K562 (cell line): ENCODE results near the gene CPED1. TPM values are rescaled to one million over a fixed set of nuclear protein-coding genes. Genes with fewer than 3 reads are reported as not detected.

Experiments
- CHAMP1 ChIP-seq: fragments of 450-650 bp; IDR thresholded peaks from 2 replicates; pipeline ENCODE4 v1.6.1; 2016; ENCODE audit warnings: mild to moderate bottlenecking
- FOSL1 ChIP-seq: fragments of 200-800 bp; sonication (Bioruptor generic); conservative IDR thresholded peaks from 2 replicates; pipeline ENCODE4 v1.6.1; 2016; ENCODE audit warnings: missing genetic modification characterization, missing compliant biosample characterization
- GTF3C2 ChIP-seq: IDR thresholded peaks from 3 replicates; pipeline ENCODE4 v1.6.1; 2011; ENCODE audit warnings: borderline replicate concordance, mild to moderate bottlenecking, moderate library complexity; ENCODE audit not compliant: insufficient read length; ENCODE audit errors: extremely low read depth
- HCFC1 ChIP-seq: IDR thresholded peaks from 2 replicates; pipeline ENCODE4 v1.6.1; 2012; ENCODE audit warnings: low read depth, low read length, improper control_type of control experiment
- IRF9 ChIP-seq: fragments of 450-650 bp; IDR thresholded peaks from 2 replicates; pipeline ENCODE4 v1.6.1; 2016; ENCODE audit warnings: missing biosample characterization, missing genetic modification characterization
- TSHZ1 ChIP-seq: fragments of 250-450 bp; sonication (Bioruptor Pico); IDR thresholded peaks from 2 replicates; pipeline ENCODE4 v1.4.0; 2020; ENCODE audit warnings: mild to moderate bottlenecking, moderate library complexity
- ZBTB43 ChIP-seq: sonication (generic); formaldehyde crosslinking; IDR thresholded peaks from 2 replicates; pipeline ENCODE4 v1.8.0; 2023; ENCODE audit warnings: mild to moderate bottlenecking, missing genetic modification reagents
- ZNF282 ChIP-seq: sonication (generic); formaldehyde crosslinking; IDR thresholded peaks from 2 replicates; pipeline ENCODE4 v1.8.1; 2023; ENCODE audit warnings: missing genetic modification reagents
- polyA plus RNA-seq, 8 experiments: library from polyadenylated mRNA; depleted of rRNA in 4 of 8; stranded (reverse) in 5 of 8; unstranded in 3 of 8; fragments of >200 nt; fragmentation: Nextera tagmentation in 2 of 8; fragmentation: Illumina TruSeq in 1 of 8; extraction: Ambion mirVana in 2 of 8; extraction: Trizol in 1 of 8; gene quantifications; 2 replicates each; pipeline versions ENCODE4 v1.2.1 to v1.2.3, GENCODE V29; 2011 to 2014; ENCODE audit warnings: inconsistent platforms in 1 of 8, missing spikeins in 1 of 8
- total RNA-seq, 7 experiments: library from RNA; depleted of rRNA in 6 of 7; stranded (reverse); fragments of >200 nt in 6 of 7; fragmentation: Illumina TruSeq in 2 of 7; extraction: Trizol in 2 of 7; gene quantifications; 2 replicates each; pipeline versions ENCODE4 v1.2.1 to v1.2.3, GENCODE V29; 2011 to 2021; ENCODE audit warnings: low replicate concordance in 1 of 7
- TF ChIP-seq, protein P1 (sequence below): fragments of 450-650 bp; formaldehyde crosslinking; conservative IDR thresholded peaks from 2 replicates; pipeline ENCODE4 v1.4.0; 2022; ENCODE audit warnings: mild to moderate bottlenecking, missing genetic modification characterization
- TF ChIP-seq, protein P2 (sequence below): fragments of 250-450 bp; sonication (Bioruptor Pico); IDR thresholded peaks from 2 replicates; pipeline ENCODE4 v1.4.0; 2020; ENCODE audit warnings: mild to moderate bottlenecking

The CPED1 gene
- total and polyA plus RNA-seq, 9 of the 15 experiments (the other 6 are each of a cell fraction or from before 2014, with no cell fraction given), result 195 to 393 (median 290) TPM

DNA sequence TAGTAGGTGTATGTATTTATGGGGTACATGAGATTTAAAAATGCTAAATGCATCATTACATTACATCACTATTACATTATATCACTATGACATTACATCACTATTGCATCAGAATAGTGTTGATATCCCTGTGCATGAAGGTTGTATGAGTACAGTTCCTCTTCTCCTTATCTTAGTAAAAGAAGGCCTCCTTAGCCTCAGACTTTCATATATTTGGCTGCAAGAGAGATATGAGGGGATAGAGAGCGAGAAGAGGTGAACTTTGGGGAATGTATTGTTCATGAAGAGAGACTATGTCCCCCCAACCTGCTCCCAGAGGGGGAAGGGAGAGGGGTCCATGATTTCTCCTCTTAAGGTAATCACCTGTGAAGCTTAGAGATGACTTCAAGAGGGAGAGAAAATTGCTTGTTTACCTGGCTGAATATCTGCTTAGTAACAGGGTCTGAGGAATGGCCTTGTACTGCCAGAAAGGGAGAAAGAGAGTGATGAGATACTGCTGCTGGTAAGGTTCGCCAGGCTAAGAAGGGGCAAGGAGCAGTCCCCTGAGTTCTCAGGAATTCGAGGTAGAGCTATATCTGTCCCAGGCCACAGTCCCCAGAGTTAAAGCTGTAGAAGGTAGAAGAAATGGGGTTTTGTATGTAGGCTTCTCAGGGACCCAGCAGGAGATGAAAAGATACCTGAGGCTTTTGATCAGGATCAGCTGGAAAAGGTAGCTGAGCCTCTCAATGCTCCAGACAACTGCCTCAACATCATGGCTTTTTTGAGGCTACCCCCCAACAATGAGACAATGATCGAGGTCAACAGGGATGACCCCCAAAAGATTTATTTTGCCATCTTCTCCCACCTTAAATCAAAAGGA is 171.9 kb downstream of the CPED1 start (continued):
- TF ChIP-seq CHAMP1 (no peak), TSHZ1 (CRISPR knock-in tag) (0 out of 2 replicates have a peak, but pooled peaks have one; percentile 7), IRF9 (tag) (peak; percentile 98), GTF3C2 (no peak), FOSL1 (tag) (peak; percentile 79), ZNF282 (CRISPR knock-in tag) (no peak), HCFC1 (peak; percentile 19; the same call in 1 of the 2 replicates), ZBTB43 (CRISPR knock-in tag) (no peak)
- TF ChIP-seq, protein P1, sequence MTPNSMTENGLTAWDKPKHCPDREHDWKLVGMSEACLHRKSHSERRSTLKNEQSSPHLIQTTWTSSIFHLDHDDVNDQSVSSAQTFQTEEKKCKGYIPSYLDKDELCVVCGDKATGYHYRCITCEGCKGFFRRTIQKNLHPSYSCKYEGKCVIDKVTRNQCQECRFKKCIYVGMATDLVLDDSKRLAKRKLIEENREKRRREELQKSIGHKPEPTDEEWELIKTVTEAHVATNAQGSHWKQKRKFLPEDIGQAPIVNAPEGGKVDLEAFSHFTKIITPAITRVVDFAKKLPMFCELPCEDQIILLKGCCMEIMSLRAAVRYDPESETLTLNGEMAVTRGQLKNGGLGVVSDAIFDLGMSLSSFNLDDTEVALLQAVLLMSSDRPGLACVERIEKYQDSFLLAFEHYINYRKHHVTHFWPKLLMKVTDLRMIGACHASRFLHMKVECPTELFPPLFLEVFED (CRISPR knock-in tag), result peak; percentile 85; the same call in 1 of the 2 replicates
- TF ChIP-seq, protein P2, sequence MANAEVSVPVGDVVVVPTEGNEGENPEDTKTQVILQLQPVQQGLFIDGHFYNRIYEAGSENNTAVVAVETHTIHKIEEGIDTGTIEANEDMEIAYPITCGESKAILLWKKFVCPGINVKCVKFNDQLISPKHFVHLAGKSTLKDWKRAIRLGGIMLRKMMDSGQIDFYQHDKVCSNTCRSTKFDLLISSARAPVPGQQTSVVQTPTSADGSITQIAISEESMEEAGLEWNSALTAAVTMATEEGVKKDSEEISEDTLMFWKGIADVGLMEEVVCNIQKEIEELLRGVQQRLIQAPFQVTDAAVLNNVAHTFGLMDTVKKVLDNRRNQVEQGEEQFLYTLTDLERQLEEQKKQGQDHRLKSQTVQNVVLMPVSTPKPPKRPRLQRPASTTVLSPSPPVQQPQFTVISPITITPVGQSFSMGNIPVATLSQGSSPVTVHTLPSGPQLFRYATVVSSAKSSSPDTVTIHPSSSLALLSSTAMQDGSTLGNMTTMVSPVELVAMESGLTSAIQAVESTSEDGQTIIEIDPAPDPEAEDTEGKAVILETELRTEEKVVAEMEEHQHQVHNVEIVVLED, result peak; percentile 66; the same call in 1 of the 2 replicates
